ENCODE measurements around the gene OSBP2.

DNA sequence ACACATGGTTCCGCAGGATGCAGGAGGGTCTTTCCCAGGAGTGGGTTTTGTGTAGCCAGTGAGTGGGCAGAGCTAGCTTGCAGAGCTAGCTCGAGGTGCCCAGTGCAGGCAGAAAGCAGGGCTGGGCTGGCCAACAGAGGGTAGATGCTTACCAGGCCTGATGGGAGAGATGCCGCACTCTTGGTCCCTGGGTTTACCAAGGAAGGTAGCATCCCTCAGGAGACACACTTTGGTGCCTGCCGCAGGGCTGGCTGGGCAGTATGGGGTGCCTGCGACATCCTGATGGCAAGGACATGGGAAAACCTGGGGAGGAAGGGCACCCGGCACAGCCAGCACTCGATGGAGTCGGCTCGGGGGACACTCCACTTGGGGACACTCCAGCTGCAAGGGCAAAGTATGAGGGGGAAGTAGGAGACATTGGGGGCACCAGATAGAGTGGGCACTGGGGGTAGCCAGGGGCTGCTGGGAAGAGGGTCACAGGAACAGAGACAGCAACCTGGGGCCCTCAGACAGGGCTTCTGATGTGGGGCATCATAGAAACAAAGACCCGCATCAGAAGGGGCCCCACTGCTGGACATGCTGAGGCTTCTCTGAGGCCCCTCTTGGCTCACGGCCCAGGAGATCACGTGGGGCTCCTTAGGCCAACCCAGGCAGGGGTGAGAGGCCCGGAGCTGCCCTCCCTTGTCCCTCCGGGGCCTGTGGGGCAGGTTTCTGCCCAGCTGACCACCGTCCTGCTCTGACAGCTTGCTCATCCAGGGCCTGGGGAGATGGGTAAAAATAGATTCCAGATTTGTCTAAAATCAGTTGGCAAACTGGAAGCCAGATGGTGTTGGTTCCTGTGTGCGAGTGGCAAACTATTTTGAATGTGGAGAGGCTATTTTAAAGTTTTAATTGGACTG lies 184.1 kb downstream of the OSBP2 start:
- no peak for TF ChIP-seq CTCF (IDR thresholded peaks at IDR 0.05)
- TF ChIP-seq EP300 (IDR thresholded peaks at IDR 0.05), result no peak
- no peak for TF ChIP-seq POLR2A (IDR thresholded peaks at IDR 0.05)
